DMS 273 (cell line): ENCODE measurements around the gene OR5B3.
"Not testable (repeated sequence)": the region's sequence is repeated elsewhere in the genome, so short reads cannot be mapped to it uniquely, and the experiment has no call there.

Experiments
- DNase-seq: peaks from one replicate; lab custom pipeline; 2025; ENCODE audit not compliant: unreplicated experiment; lab: John Stamatoyannopoulos, UW

Gene OR5B3

DNA sequence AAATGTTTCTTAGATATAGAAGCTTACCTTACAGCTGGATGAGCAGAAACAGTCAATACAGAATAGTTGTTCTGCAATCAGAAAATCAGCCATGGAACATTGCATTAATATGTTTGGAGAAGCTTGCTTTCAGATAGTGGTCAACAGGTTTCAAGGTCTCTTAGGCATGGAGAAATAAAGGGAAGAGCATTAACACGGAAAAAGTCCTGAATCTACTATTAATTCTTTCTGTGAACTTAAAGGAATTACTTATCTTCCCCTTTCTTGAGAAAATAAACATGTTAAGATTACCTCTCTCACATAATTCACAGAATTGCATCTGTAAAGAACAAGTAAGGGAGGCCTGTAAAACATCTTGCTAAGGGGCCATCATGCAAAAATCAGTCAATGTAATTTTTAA is at the start of gene OR5B3:
OR5B3 (minus strand) TSS at position 101 of the 400 bp plus-strand sequence. CDS start 3,465 bp downstream, outside the sequence.
- DNase-seq, result no peak

GRCh38 chr11:58451585-58451984 is 44.9 kb upstream of the OR5B3 start:
- no peak for DNase-seq

DNA sequence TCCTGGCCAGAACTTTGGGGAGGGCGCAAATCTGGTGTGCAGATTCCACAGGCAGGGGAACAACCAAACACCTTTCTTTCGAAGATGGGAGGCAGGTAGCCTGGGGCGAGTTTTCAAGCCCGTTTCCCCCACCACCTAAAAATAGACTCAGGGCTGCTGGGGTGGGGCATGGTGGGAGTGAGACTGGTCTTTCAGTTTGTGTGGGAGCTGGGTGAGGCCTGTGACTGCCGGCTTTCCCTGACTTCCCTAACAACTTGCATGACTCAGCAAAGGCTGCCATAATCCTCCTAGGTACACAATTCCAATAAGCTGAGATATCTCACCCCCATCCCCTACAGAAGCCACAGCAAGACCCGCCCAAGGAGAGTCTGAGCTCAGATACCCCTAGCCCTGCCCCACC is 39.6 kb upstream of the OR5B3 start:
- no peak for DNase-seq

- DNase-seq, result no peak
Measured at GRCh38 chr11:58444300-58444699, 37.6 kb upstream of the OR5B3 start.

- DNase-seq, result no peak
Measured at GRCh38 chr11:58442136-58442535, 35.5 kb upstream of the OR5B3 start, which contains the start of gene OR5B12. OR5B12 (minus strand) TSS chr11:58442236; CDS start chr11:58440151, 2,085 bp downstream.

DNA sequence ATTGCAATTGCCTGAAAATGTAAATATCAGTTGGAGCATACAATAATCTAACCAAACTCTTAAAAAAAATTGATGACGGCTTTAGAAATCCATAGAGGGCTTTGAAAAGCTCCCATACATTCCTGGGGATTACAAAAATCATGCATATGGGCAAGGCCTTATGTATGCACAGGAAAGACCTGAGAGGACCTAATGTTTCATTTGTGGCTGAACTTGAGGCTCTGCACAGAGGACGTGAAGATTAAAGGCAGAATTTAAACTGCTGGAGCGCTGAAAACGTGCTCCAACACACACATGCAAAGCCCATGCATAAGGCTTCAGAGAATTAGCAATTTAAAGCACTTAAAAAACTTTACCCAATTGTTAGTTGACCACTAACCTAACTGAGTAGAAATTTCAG is 31.8 kb upstream of the OR5B3 start:
- no peak for DNase-seq

DNA sequence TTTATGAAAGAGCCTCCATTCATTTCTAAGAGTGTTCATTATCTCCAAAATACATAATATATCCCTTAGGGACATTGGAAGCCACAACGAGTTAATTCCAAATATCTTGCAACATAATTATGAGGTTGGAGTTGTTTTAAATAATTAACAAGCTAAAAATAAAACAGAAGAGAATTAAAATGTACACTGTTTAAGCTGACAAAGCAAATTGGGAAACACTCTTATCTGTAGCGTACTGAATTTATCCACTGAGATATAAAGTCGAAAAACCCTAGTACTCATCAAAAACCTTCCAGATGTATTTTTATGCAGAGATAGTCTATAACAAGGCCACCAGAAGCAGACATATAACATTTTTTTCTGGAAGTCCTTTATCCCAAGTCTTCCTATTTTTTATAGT is 27.5 kb upstream of the OR5B3 start:
- DNase-seq, result no peak

DNA sequence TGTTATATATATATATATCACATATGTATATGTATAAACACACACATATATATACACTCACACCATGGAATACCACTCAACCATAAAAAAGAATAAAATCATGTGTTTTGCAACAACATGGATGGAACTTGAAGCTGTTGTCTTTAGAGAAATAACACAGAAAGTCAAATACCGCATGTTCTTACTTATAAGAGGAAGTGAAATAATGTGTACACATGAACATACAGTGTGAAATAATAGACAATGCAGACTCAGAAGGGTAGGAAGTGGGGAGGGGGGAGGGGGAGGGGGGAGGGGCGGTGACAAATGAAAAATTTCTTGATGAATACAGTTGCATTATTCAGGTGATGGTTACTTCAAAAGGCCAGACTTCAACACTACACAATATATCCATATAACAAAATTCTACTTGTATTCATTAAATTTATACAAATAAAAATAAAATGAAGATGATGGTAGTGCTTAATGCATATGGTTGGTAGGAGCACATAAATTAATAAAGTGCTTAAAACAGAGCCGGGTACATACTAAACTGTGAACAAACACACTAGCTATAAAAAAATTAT is 27.0 kb upstream of the OR5B3 start:
- DNase-seq, result no peak

- no peak for DNase-seq
Measured at GRCh38 chr11:58429273-58429672, 22.6 kb upstream of the OR5B3 start.

DNA sequence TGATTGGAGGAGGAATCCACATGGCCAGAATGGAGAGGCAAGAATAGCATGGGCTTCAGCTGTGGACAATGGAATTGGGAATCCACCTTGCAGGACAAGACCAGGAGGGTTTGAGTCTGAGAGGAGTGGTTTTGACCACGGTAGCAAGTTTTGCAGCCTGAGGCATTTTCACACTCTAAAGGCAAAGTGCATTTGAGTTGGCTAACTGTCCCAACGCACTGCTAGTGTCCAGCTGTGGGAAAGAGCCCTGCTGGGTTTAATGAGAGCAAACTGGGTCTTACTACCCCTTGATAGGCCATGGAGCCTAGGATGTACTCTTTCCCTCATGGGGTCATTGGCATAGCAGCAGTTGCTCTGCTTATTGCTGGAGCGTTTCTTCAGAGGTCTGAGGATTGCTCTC is 21.3 kb upstream of the OR5B3 start, which contains the start of gene OR5B2:
OR5B2 (minus strand) TSS at position 101 of the 400 bp plus-strand sequence. CDS start 4,860 bp downstream, outside the sequence.
- no peak for DNase-seq

DNA sequence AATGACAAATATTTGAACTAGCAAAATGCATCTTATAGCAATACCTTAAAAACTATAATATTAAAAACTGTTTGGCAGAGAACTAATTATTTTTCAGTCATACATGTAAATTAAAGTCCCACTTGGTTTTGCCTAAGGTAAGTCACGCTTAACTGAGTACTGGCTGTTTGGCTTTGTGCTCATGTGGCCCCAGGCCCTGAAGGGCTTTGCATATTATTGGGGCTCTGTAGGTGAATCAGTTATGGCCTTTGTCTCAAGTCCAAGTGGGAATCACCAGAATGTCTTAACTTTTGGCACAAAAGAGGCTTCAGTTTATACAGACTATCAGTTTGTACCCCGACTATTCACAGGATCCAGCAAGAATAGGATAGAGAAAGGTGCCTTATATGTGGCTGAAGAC is 7.1 kb downstream of the OR5B3 start:
- DNase-seq, result not testable (repeated sequence)

DNA sequence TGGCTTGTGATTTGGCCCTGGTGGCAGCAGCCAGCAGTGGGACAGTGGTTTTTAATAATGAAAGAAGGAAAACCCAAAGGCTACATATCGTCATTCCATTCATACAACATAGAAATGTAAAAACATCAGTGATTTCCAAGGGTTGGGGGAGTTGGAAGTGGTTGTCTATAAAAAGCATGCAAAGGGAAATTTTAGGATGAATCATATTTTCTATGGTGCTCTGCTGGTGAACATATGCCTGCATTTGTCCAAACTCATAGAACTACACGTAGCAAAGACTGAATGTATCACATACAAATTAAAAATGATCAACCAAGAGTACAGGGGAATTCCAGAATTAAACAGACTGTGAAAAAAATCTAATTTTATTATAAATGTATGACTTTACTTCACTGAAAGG is 11.1 kb downstream of the OR5B3 start:
- DNase-seq, result no peak

DNA sequence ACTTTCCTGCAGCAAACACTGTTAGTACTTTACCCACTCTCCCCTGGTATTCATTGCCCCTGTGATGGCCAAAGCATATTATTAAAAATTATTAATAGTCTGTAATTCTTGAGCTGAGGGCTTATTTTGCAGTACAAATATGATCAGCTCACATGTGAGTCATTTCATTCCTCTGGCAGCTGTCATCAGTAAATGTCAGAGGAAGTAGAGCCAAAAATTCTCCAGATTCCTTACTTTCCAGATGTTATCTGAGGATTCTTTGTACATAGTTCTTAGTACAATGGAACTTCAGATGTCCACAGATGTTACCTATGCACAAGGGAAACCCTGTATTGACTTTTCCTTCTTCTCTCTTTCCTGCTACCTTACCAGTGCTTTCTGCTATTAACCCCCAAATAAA is 12.5 kb downstream of the OR5B3 start:
- DNase-seq, result no peak

GRCh38 chr11:58392746-58393145 is 13.9 kb downstream of the OR5B3 start:
- DNase-seq, result no peak

GRCh38 chr11:58391879-58392278 is 14.8 kb downstream of the OR5B3 start:
- no peak for DNase-seq

DNA sequence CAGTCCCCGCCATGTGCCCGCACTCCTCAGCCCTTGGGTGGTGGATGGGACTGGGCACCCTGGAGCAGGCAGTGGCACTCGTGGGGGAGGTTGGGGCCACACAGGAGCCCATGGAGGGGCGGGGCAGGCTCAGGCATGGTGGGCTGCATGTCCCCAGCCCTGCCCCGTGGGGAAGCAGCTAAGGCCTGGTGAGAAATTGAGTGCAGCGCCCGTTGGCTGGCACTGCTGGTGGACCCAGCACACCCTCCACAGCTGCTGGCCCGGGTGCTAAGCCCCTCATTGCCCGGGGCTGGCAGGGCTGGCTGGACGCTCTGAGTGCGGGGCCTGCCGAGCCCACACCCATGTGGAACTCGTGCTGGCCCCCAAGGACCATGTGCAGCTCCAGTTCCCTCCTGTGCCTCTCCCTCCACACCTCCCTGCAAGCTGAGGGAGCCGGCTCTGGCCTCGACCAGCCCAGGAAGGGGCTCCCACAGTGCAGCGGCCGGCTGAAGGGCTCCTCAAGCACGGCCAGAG is 16.1 kb downstream of the OR5B3 start:
- no peak for DNase-seq

DNA sequence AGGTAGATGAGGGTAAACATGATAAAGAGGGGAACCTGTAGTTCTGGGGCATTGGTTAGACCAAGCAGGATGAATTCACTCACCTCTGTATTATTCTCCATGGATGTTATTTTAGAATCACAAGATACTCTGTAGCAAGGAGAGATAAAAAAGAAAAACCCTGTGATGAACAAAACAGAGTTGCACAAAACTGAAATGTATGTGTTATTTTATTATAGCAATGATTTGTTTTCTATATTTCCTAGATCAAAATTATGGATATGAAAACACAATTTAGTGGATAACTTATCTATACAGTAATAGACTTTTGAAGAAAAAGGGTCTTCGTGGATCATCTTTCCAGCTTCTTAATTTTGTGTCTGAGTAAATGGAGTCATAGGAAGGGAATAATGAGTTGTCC is 47.7 kb downstream of the OR5B3 start, which contains the start of gene OR5B17:
OR5B17 (minus strand) TSS at position 101 of the 400 bp plus-strand sequence; CDS start at position 101, 0 bp downstream.
- no peak for DNase-seq

- no peak for DNase-seq
Measured at GRCh38 chr11:58354727-58355126, 51.9 kb downstream of the OR5B3 start.
